Body of pancreas (tissue), 4 donors: ENCODE results near the gene RGS5.

Experiments used
- POLR2A ChIP-seq, 3 donors: fragments of 450-650 bp; IDR thresholded peaks; one replicate each; pipeline ENCODE4 v1.6.1; 2016; ENCODE audit warnings: antibody characterized with exemption in 3 of 3, mild to moderate bottlenecking in 2 of 3
- TF ChIP-seq, protein P1 (sequence below), 7 experiments: fragments of 450-650 bp in 4 of 7; fragments of 200-600 bp in 3 of 7; sonication (generic) in 3 of 7; IDR thresholded peaks; one replicate each; pipeline ENCODE4 v1.5.1; 2016 to 2019; ENCODE audit warnings: antibody characterized with exemption in 7 of 7

- TF ChIP-seq, protein P1, sequence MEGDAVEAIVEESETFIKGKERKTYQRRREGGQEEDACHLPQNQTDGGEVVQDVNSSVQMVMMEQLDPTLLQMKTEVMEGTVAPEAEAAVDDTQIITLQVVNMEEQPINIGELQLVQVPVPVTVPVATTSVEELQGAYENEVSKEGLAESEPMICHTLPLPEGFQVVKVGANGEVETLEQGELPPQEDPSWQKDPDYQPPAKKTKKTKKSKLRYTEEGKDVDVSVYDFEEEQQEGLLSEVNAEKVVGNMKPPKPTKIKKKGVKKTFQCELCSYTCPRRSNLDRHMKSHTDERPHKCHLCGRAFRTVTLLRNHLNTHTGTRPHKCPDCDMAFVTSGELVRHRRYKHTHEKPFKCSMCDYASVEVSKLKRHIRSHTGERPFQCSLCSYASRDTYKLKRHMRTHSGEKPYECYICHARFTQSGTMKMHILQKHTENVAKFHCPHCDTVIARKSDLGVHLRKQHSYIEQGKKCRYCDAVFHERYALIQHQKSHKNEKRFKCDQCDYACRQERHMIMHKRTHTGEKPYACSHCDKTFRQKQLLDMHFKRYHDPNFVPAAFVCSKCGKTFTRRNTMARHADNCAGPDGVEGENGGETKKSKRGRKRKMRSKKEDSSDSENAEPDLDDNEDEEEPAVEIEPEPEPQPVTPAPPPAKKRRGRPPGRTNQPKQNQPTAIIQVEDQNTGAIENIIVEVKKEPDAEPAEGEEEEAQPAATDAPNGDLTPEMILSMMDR (IDR thresholded peaks at IDR 0.05): no peak
- TF ChIP-seq POLR2A (IDR thresholded peaks at IDR 0.05): no peak
Measured at GRCh38 chr1:163182330-163182949, 20.3 kb downstream of the RGS5 start.
